ENCODE results near the gene ROMO1.
"Not testable (repeated sequence)": the region's sequence is repeated elsewhere in the genome, so short reads cannot be mapped to it uniquely, and the experiment has no call there.

Gene ROMO1

DNA sequence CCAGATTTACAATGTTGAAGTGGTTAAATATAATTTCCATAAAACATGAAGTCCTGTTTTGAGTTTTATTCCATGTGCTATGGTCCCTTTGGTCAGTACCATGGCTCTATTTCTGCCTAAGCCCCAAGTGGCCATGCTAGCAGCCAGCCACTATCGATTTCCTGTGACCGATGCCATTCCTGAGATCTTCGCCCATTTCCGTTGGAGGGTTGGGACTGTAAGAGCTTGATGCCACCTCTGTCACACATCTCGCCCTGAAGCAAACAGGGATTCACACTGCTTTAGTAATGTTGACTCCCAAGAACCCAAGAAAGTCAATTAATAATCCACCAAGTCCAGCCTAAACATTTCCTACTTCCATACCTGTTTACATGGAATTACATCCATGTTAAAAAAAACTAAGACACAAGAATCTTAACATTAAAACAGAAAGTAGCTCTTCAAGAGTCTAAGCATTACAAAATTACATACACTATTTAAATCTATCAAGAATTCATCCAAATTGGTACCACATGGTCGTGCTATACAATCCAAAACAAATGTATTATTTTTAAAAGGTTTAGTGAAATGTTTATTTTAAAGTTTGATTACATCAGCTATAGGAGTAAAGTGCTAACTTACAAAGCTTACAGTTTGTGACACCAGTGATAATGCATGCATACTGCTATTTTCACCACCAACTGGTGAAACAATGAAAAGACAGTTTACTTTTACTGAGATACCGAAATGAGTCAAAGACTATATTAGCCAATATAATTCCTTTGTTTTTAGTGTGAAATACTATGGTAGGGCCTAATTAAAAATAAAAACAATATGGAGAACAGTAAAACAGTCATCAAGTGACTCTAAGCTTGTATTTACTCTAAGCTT is 40.3 kb downstream of the ROMO1 start:
- peak overlapping the region; percentile 100 for H3K27ac Mint-ChIP-seq
- peaks cover 43% of the 10 kb centered on the region for H3K4me1 Mint-ChIP-seq (ENCODE audit: low read depth)
- H3K9me3 Mint-ChIP-seq, result no peaks in the 10 kb centered on the region
- peaks cover 48% of the 10 kb centered on the region for H3K36me3 Mint-ChIP-seq (ENCODE audit: low read depth)
- H3K27me3 Mint-ChIP-seq (ENCODE audit: low read depth), result no peaks in the 10 kb centered on the region
- H3K4me3 Mint-ChIP-seq, result peak overlapping the region; percentile 98

DNA sequence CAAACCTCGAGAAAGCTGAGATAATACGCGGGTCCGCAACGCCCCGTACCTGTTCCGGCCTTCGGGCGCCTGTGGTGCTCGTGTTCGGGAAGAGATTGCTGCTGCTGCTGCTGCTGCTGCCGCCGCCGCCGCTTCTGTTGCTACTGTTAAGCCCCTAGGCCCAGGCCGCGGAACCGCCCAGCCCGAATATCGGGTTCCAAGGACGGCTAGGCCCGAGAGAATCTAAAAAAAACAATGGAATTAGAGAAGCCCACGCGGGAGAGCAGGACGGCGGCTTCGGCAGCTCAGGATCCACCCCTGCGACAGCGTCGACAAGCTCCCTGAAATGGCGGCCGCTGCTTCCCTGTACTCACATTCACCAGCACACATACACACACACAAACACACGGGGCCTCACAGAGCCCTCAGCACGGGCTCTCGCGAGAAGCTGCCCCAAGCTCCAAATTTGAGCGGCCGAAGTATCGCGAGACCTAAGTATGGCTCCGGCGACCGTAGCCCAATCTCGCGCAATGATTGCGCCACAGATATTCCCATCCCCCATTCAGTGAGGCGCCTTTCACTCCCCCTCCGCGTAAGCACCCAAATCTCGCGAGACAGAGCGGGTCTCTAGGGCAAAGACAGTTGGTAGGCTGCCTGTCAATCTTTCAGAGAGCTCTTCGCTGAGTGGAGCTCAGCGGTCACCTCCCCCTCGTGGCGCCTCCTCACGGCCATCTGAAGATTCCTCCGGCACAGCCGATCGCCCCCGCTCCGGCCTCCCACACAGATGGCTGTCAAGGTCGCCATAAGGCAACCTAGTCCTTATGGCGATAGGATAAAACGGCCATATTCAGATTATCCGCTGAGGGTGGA is 42.9 kb downstream of the ROMO1 start, which contains the start of gene RBM39:
TSS of gene RBM39 (minus strand) at position 369 of the 849 bp plus-strand sequence. CDS start 1,386 bp downstream, outside the sequence.
- Mint-ChIP-seq H3K4me1 (ENCODE audit: low read depth) (peaks cover 34% of the 10 kb centered on the region), H3K9me3 (no peaks in the 10 kb centered on the region), H3K4me3 (peak within 1 kb of the TSS; percentile 98), H3K27me3 (ENCODE audit: low read depth) (no peaks in the 10 kb centered on the region), H3K27ac (peak within 1 kb of the TSS; percentile 100), H3K36me3 (ENCODE audit: low read depth) (peaks cover 38% of the 10 kb centered on the region)

DNA sequence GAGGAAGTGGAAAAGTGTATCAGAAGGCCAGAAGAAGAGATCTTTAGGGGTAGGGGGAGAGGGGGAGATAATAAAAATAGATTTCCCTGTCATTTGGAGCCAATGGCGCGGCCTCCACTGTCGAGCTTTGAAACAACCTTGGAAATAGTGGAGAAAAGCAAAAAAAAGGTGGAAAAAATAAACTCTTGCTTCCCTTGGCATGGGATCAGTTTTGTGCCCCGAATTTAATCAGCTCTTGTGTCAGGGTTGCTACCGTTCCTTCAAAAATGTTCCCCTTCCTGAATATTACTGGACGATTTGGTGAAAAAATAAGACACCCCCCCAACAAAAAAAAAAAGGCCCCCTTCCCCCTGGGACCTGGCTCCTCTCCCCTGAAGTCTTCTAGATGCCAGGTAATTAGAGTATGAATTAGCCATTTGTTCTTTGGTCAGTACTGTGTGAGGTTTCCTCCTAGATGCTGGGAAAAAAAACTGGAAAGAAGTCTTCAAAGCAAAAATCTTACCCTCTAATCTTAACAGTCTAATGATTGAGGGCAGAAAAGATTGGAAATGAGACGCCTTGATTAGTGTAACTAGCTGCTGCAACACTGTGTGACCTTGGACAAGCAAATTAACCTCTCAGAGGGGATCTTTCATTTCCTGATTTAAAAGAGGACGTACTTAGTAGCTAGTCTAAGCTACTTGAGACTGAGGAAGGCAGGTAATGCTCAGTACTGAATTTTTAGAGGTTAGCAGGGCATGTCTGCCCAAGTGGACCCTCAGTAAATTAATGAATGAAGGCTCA is 43.7 kb downstream of the ROMO1 start:
- peak overlapping the region; percentile 98 for H3K4me3 Mint-ChIP-seq
- H3K27ac Mint-ChIP-seq, result peak overlapping the region; percentile 100
- H3K36me3 Mint-ChIP-seq (ENCODE audit: low read depth), result peaks cover 34% of the 10 kb centered on the region
- H3K9me3 Mint-ChIP-seq, result no peaks in the 10 kb centered on the region
- peaks cover 34% of the 10 kb centered on the region for H3K4me1 Mint-ChIP-seq (ENCODE audit: low read depth)
- no peaks in the 10 kb centered on the region for H3K27me3 Mint-ChIP-seq (ENCODE audit: low read depth)

DNA sequence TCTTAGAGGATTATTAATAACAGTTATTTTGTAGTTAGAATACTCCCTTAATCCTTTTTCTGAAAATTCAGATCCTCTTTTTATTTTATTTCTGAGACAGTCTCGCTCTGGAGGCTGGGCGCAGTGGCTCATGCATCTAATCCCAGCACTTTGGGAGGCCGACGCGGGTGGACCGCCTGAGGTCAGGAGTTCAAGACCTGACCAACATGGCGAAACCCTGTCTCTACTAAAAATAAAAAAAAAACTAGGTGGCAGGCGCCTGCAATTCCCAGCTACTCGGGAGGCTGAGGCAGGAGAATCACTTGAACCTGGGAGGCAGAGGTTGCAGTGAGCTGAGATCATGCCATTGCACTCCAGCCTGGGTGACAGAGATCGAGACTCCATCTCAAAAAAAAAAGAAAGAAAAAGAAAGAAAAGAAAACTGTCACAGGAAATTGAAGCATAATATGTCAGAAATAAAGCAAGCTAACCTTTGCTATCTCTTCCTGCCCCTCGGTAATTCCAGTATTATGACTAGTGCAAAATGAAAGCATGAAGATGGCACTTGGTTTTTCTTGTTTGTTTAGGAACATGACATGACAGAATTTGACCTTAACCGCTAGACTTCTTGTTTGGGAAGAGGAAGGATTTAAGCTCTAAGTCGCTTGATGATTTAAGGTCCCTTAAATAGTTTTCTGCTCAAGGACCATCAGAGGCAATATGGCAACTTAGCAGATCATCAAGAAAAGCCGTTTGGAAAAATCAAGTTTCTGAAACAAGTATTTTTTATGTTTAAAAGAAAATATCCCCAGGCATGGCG is 44.7 kb downstream of the ROMO1 start:
- Mint-ChIP-seq H3K4me3 (peak overlapping the region; percentile 98), H3K27ac (peak overlapping the region; percentile 100), H3K36me3 (ENCODE audit: low read depth) (peaks cover 25% of the 10 kb centered on the region), H3K4me1 (ENCODE audit: low read depth) (peaks cover 25% of the 10 kb centered on the region), H3K27me3 (ENCODE audit: low read depth) (no peaks in the 10 kb centered on the region), H3K9me3 (no peaks in the 10 kb centered on the region)

DNA sequence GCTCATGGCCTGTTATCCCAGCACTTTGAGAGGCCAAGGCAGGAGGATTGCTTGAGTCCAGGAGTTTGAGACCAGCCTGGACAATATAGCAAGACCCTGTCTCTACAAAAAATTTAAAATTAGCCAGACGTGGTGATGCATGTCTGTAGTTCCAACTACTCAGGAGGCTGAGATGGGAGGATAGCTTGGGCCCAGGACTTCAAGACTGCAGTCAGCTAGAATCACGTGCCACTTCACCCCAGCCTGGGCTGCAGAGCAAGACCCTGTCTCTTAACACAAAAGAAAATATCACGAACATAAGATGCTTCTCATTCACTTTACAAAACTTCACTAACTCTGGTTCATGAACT is 45.3 kb downstream of the ROMO1 start:
- not testable (repeated sequence) for H3K9me3 Mint-ChIP-seq; H3K27me3 Mint-ChIP-seq (ENCODE audit: low read depth)
- Mint-ChIP-seq H3K27ac (peak overlapping the region; percentile 100), H3K4me3 (peak overlapping the region; percentile 98), H3K36me3 (ENCODE audit: low read depth) (peaks cover 22% of the 10 kb centered on the region), H3K4me1 (ENCODE audit: low read depth) (peaks cover 21% of the 10 kb centered on the region)
